MCF 10A (cell line): ENCODE results near the gene TBC1D9B. TPM values are rescaled to one million over a fixed set of nuclear protein-coding genes. Genes with fewer than 3 reads are reported as not detected.

Experiments
- BruUV-seq: library from RNA; stranded (reverse); fragments of 400-500 nt; replicated peaks from 2 replicates; lab custom pipeline; 2021; lab: Mats Ljungman, UMichigan
- CTCF ChIA-PET: fragments of 300-600 bp; sonication (Branson Sonifier 250); formaldehyde crosslinking; extraction: SDS; loops from one replicate; lab custom pipeline; 2021; ENCODE audit warnings: antibody characterized with exemption, inconsistent platforms; lab: Yijun Ruan, JAX
- POLR2A ChIA-PET: fragments of 300-600, 350-650 bp; sonication (Branson Sonifier 250); formaldehyde crosslinking; extraction: SDS; loops from one replicate; lab custom pipeline; 2020; ENCODE audit warnings: antibody characterized with exemption, inconsistent platforms; lab: Yijun Ruan, JAX
- DNase-seq: peaks from one replicate; pipeline ENCODE4 v3.0.0-alpha.2; 2018; ENCODE audit not compliant: unreplicated experiment
- H3K27ac Mint-ChIP-seq: one replicate; pipeline ENCODE4 v1.8.0; 2022; ENCODE audit warnings: mild to moderate bottlenecking, low read depth, mixed read lengths; ENCODE audit not compliant: unreplicated experiment
- H3K27me3 Mint-ChIP-seq: one replicate; pipeline ENCODE4 v1.8.0; 2022; ENCODE audit warnings: mixed read lengths; ENCODE audit not compliant: insufficient read depth, unreplicated experiment
- H3K36me3 Mint-ChIP-seq: one replicate; pipeline ENCODE4 v1.8.0; 2022; ENCODE audit warnings: mild to moderate bottlenecking, moderate library complexity, mixed read lengths; ENCODE audit not compliant: insufficient read depth, unreplicated experiment
- H3K4me1 Mint-ChIP-seq: one replicate; pipeline ENCODE4 v1.8.0; 2022; ENCODE audit warnings: mixed read lengths; ENCODE audit not compliant: insufficient read depth, unreplicated experiment
- H3K4me3 Mint-ChIP-seq: one replicate; pipeline ENCODE4 v1.8.0; 2022; ENCODE audit warnings: mild to moderate bottlenecking, moderate library complexity, mixed read lengths; ENCODE audit not compliant: unreplicated experiment
- H3K9me3 Mint-ChIP-seq: one replicate; pipeline ENCODE4 v1.8.0; 2022; ENCODE audit warnings: mixed read lengths; ENCODE audit not compliant: unreplicated experiment
- CTCF ChIP-seq: fragments of 200-600 bp; IDR thresholded peaks from one replicate; pipeline ENCODE4 v1.8.0; 2022; ENCODE audit warnings: antibody characterized with exemption, mild to moderate bottlenecking; ENCODE audit not compliant: unreplicated experiment
- intact Hi-C: fragments of 100-400 bp; cut with micrococcal nuclease; formaldehyde crosslinking; loops from 2 replicates; pipeline ENCODE4 v1.14.1; 2022
- total RNA-seq: library from RNA; stranded (reverse); gene quantifications from 2 replicates; pipeline ENCODE4 v1.2.3, GENCODE V29; 2022

Gene TBC1D9B
- total RNA-seq, 1 experiment from 2014 or later = 162 TPM

DNA sequence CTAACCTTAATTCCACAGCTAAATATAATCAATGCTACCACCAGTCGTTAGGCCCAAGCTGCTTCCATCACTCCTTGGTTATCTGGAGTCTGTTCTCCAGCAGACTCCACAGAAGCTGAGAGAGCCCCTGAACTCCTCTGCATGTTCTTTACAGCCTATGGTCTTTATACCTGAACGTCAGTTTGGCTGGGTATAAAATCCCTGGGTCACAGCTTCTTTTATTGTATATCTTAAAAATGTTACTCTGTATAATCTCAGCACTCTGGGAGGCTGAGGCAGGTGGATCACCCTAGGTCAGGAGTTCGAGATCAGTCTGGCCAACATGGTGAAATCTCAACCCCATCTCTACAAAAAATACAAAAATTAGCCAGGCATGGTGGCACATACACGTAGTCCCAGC, 25.4 kb downstream of the TBC1D9B start:
- H3K4me1 Mint-ChIP-seq = no peaks in the 10 kb centered on the region
- no peak overlapping the region for H3K27ac Mint-ChIP-seq
- H3K36me3 Mint-ChIP-seq = peaks cover 63% of the 10 kb centered on the region
- intact Hi-C loops = no loop called here
- BruUV-seq = no TSS peak
- H3K9me3 Mint-ChIP-seq = peaks cover 19% of the 10 kb centered on the region
- DNase-seq = no peak
- CTCF ChIA-PET = interaction anchor here (0.7 to 1.2 kb wide), 3 partner anchors 9 to 327 kb away, joined by 3 to 11 read pairs (median 3); partner anchors contain the start of gene TBC1D9B
- POLR2A ChIA-PET = interaction anchor here (0.8 to 2.0 kb wide), 5 partner anchors 10 to 32 kb away, joined by 3 to 6 read pairs (median 3); no protein-coding TSS in a partner anchor
- no peak for TF ChIP-seq CTCF
- H3K4me3 Mint-ChIP-seq = no peak overlapping the region
- H3K27me3 Mint-ChIP-seq = no peaks in the 10 kb centered on the region

DNA sequence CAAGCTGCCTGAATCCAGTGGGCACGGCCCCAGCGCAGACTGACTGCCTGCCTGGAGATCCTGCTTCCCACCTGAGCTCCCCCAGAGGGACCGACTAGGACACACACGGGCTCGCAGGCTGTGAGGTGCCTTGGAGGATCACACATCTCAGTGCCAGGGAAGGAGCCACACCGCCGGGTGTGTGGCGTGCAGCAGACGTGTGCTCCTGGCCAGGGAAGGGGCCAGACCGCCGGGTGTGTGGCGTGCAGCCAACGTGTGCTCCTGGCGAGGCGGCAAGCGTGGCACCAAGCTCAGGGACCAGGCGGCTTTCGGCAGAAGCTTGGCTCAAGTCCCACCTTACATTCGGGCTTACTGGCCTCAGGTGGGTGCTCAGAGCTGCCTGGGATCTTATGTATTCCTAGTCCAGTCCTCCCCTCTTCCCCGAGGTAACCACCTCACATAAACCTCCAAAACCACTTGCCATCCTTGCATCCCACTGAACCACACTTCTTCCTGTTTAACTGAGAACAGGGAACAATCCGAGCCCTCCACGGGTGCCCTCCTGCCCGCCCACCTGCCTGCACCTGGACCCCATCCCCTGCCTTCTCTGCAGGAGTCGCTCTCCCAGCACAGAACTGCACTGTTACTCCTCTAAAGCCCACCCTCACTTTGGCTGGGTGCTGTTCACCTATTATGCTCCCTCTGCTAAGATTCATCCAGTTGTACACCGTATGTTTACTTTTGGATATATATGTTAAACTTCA, 26.7 kb downstream of the TBC1D9B start:
- Mint-ChIP-seq H3K27me3 (no peaks in the 10 kb centered on the region), H3K4me3 (no peak overlapping the region), H3K27ac (no peak overlapping the region), H3K36me3 (peaks cover 60% of the 10 kb centered on the region), H3K9me3 (peaks cover 15% of the 10 kb centered on the region), H3K4me1 (no peaks in the 10 kb centered on the region)
- no peak for DNase-seq
- ChIA-PET CTCF (interaction anchor here (0.6 to 1.2 kb wide), 4 partner anchors 12 to 658 kb away, joined by 3 to 4 read pairs (median 3); no protein-coding TSS in a partner anchor), POLR2A (no interaction called here)
- no TSS peak for BruUV-seq
- intact Hi-C loops = no loop called here
- TF ChIP-seq CTCF = no peak

- Mint-ChIP-seq H3K9me3 (peaks cover 9% of the 10 kb centered on the region), H3K27me3 (no peaks in the 10 kb centered on the region), H3K4me1 (no peaks in the 10 kb centered on the region), H3K27ac (no peak overlapping the region), H3K4me3 (no peak overlapping the region), H3K36me3 (peaks cover 58% of the 10 kb centered on the region)
- intact Hi-C loops = no loop called here
- TF ChIP-seq CTCF = no peak
- POLR2A ChIA-PET = no interaction called here
- no TSS peak for BruUV-seq
- no peak for DNase-seq
- CTCF ChIA-PET = interaction anchor here (0.6 to 1.2 kb wide), 3 partner anchors 11 to 659 kb away, joined by 3 to 4 read pairs (median 3); no protein-coding TSS in a partner anchor
Observed at GRCh38 chr5:179880066-179880650, 27.5 kb downstream of the TBC1D9B start.

DNA sequence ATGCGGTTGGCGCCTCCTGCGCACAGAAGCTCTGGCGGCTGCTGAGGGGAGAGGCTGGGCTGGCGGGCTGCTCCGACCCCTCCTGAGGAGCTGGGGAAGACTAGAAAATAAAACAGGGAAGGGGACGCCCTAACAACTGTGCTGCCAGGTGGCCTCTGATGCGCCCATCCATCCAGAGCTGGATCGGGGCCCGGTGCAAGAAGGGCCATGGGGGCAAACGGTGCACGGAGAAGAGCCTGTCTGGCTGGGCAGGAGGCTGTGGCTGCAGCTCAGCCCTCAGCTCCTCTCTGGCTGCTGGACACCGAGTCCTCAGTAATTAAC, 28.0 kb downstream of the TBC1D9B start:
- intact Hi-C loops = no loop called here
- POLR2A ChIA-PET = interaction anchor here (1.4 kb wide), 1 partner anchor 10 kb away, joined by 4 read pairs; no protein-coding TSS in a partner anchor
- H3K4me3 Mint-ChIP-seq = no peak overlapping the region
- peaks cover 58% of the 10 kb centered on the region for H3K36me3 Mint-ChIP-seq
- no peak for TF ChIP-seq CTCF
- BruUV-seq = no TSS peak
- no peaks in the 10 kb centered on the region for H3K4me1 Mint-ChIP-seq
- H3K27ac Mint-ChIP-seq = no peak overlapping the region
- no peak for DNase-seq
- peaks cover 9% of the 10 kb centered on the region for H3K9me3 Mint-ChIP-seq
- CTCF ChIA-PET = interaction anchor here (1.2 kb wide), 1 partner anchor 10 kb away, joined by 4 read pairs; no protein-coding TSS in a partner anchor
- H3K27me3 Mint-ChIP-seq = no peaks in the 10 kb centered on the region
